Ectodermal cell (in vitro differentiated cells): ENCODE results near the gene CEP55.
A peak's percentile ranks its signal among the peaks of the same experiment; 100 is the strongest.

Experiments
- H3K27ac ChIP-seq: 2 replicates; pipeline ENCODE4 v1.7.0; 2013; ENCODE audit warnings: mild to moderate bottlenecking, low read depth, low read length; ENCODE audit not compliant: insufficient read depth, poor library complexity, severe bottlenecking
- H3K27me3 ChIP-seq: 2 replicates; pipeline ENCODE4 v1.7.0; 2013; ENCODE audit warnings: mild to moderate bottlenecking, low read length; ENCODE audit not compliant: insufficient read depth, control insufficient read depth, poor library complexity, severe bottlenecking
- H3K36me3 ChIP-seq: one replicate; pipeline ENCODE4 v1.7.0; 2013; ENCODE audit warnings: low read length; ENCODE audit not compliant: control insufficient read depth, insufficient read depth
- H3K4me1 ChIP-seq: one replicate; pipeline ENCODE4 v1.7.0; 2013; ENCODE audit warnings: low read length; ENCODE audit not compliant: control insufficient read depth, insufficient read depth
- H3K4me3 ChIP-seq: 2 replicates; pipeline ENCODE4 v1.7.0; 2013; ENCODE audit warnings: low read depth, low read length, control low read depth; ENCODE audit not compliant: insufficient read depth
- H3K9me3 ChIP-seq: 2 replicates; pipeline ENCODE4 v1.7.0; 2013; ENCODE audit warnings: mild to moderate bottlenecking, low read length, moderate library complexity; ENCODE audit not compliant: control insufficient read depth
- WGBS, 2 experiments: methylation state at CpG; one replicate each; pipeline ENCODE4 v1.1.7; 2013; ENCODE audit warnings: missing lambda C conversion rate in 2 of 2; 5-methylcytosine and 5-hydroxymethylcytosine counted together

The CEP55 gene

DNA sequence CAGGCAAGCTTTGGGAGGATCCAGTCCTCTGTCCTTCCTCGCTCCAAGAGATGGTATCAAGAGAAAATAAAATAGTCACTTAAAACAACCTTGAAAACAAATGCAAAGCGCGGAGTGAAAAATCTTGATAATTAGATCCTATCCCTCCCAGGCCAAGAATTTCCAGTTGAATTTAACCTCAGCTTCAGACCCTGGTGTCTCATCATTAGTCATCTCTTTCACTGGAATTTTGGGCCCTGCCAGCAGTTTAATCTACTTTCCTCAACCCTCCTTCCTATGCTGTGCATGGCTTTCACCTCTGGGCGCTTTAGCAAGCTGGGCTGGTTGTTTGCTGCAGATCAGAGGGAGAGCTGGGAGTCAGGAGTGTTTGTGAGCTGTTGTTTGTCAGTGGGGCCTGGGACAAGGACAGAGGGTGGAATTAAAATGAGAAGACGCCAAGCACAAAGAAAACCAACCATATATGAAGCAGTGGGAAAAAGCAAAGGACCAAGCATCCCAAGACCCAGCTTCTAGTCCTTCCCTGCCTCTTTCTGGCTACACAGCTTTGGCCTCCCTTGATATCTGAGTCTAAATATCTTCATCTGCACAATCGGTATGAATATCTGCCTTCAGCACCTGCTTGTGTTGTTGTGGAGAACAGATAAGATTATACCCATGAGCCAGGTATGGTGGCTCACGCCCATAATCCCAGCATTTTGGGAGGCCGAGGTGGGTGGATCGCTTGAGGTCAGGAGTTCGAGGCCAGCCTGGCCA is 27.8 kb upstream of the CEP55 start:
- no peaks in the 10 kb centered on the region for H3K9me3 ChIP-seq
- no peaks in the 10 kb centered on the region for H3K27me3 ChIP-seq
- H3K36me3 ChIP-seq, result no peaks in the 10 kb centered on the region
- no peak overlapping the region for H3K4me3 ChIP-seq
- peak overlapping the region; percentile 40 for H3K27ac ChIP-seq
- whole genome bisulfite sequencing, 2 experiments, result 88 to 89% methylated on average over 10 of the region's 10 CpGs
- H3K4me1 ChIP-seq, result no peaks in the 10 kb centered on the region

GRCh38 chr10:93469454-93469853 is 27.0 kb upstream of the CEP55 start:
- Histone ChIP-seq H3K4me3 (no peak overlapping the region), H3K27me3 (no peaks in the 10 kb centered on the region), H3K27ac (no peak overlapping the region), H3K36me3 (no peaks in the 10 kb centered on the region), H3K4me1 (no peaks in the 10 kb centered on the region), H3K9me3 (no peaks in the 10 kb centered on the region)
- 96 to 97% methylated on average over 3 of the region's 3 CpGs for WGBS, 2 experiments

GRCh38 chr10:93471110-93471651 is 25.2 kb upstream of the CEP55 start:
- no peaks in the 10 kb centered on the region for H3K36me3 ChIP-seq
- H3K4me1 ChIP-seq, result no peaks in the 10 kb centered on the region
- whole genome bisulfite sequencing, 2 experiments, result 72 to 83% methylated on average over 5 of the region's 5 CpGs
- H3K4me3 ChIP-seq, result no peak overlapping the region
- no peaks in the 10 kb centered on the region for H3K27me3 ChIP-seq
- no peak overlapping the region for H3K27ac ChIP-seq
- H3K9me3 ChIP-seq, result no peaks in the 10 kb centered on the region

GRCh38 chr10:93473161-93473560 is 23.3 kb upstream of the CEP55 start:
- Histone ChIP-seq H3K27ac (no peak overlapping the region), H3K9me3 (no peaks in the 10 kb centered on the region), H3K36me3 (no peaks in the 10 kb centered on the region), H3K4me1 (no peaks in the 10 kb centered on the region), H3K4me3 (no peak overlapping the region), H3K27me3 (no peaks in the 10 kb centered on the region)
- 89 to 94% methylated on average over 2 of the region's 2 CpGs for WGBS, 2 experiments

- Histone ChIP-seq H3K4me3 (no peak overlapping the region), H3K9me3 (no peaks in the 10 kb centered on the region), H3K36me3 (no peaks in the 10 kb centered on the region), H3K4me1 (no peaks in the 10 kb centered on the region), H3K27ac (no peak overlapping the region), H3K27me3 (no peaks in the 10 kb centered on the region)
- WGBS, 2 experiments, result 76 to 78% methylated on average over 7 of the region's 7 CpGs
Observed at GRCh38 chr10:93473804-93474472, 22.5 kb upstream of the CEP55 start.

DNA sequence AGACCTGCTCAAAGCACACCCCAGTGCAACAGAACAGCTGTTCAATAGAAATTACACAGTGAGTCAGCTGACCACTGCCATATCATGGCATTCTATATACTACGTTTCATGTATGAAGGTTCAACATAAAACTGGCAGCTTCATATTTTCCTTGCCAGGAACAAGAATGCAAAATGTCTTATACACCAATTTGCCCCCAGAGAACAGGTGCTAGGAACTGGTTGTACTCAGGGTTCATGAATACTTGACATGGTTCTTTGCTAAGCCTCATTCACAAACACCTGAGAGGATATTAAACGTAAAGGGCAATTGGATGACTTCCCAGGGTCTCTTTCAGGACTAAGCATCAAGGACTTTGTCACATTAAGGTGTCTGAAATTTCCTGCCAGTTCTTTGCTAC is 21.2 kb upstream of the CEP55 start:
- Histone ChIP-seq H3K4me3 (no peak overlapping the region), H3K27me3 (no peaks in the 10 kb centered on the region), H3K9me3 (no peaks in the 10 kb centered on the region), H3K27ac (no peak overlapping the region), H3K36me3 (no peaks in the 10 kb centered on the region), H3K4me1 (no peaks in the 10 kb centered on the region)
- 96 to 97% methylated on average over 2 of the region's 2 CpGs for WGBS, 2 experiments

DNA sequence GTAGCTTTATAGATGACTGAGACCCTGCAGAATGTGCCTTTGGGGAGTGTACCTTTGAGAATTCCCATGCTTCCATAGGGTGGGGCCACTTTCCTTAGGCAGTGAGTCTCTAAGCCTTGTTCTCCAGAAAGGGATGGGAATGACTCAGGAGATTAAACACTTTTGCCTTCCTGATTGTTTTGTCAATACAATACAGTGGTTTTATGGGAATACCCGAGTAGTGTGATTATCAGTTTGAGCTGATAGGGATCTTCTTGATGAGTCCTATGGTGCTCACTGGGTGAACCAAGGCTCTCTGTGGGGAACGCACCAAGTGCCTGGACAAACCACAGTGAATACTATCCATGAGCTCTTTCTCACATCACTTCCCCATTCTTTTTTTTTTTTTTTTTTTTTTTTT is 20.5 kb upstream of the CEP55 start:
- H3K4me1 ChIP-seq, result no peaks in the 10 kb centered on the region
- no peaks in the 10 kb centered on the region for H3K36me3 ChIP-seq
- 61 to 100% methylated on average over 1 to 2 of the region's 2 CpGs for WGBS, 2 experiments
- H3K4me3 ChIP-seq, result no peak overlapping the region
- H3K9me3 ChIP-seq, result no peaks in the 10 kb centered on the region
- no peaks in the 10 kb centered on the region for H3K27me3 ChIP-seq
- H3K27ac ChIP-seq, result no peak overlapping the region

DNA sequence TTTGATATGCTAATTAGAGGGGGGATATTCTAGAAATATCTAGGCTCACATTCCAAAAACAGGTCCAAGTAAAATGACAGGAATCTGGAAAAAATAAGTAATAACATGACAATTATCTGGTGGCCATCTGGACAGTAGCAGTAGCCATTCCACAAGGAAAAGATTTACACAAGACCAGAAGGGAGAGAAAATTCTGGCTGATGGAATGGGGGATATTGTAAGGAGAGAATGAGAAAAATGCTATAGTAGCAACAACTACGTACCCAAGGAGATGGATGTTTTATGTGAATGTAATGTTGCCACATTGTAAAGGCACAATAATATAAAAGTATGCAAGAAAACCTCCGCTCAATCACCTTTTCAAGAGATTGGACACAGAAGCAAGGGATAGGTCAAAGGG is 19.7 kb upstream of the CEP55 start:
- Histone ChIP-seq H3K9me3 (no peaks in the 10 kb centered on the region), H3K36me3 (no peaks in the 10 kb centered on the region), H3K27me3 (peaks cover 7% of the 10 kb centered on the region), H3K27ac (no peak overlapping the region), H3K4me1 (no peaks in the 10 kb centered on the region), H3K4me3 (no peak overlapping the region)
- 93 to 96% methylated on average over 2 of the region's 2 CpGs for WGBS, 2 experiments

GRCh38 chr10:93478873-93479272 is 17.5 kb upstream of the CEP55 start:
- Histone ChIP-seq H3K27me3 (peaks cover 11% of the 10 kb centered on the region), H3K4me1 (no peaks in the 10 kb centered on the region), H3K27ac (no peak overlapping the region), H3K36me3 (no peaks in the 10 kb centered on the region), H3K9me3 (no peaks in the 10 kb centered on the region), H3K4me3 (no peak overlapping the region)
- 72 to 74% methylated on average over 6 of the region's 6 CpGs for WGBS, 2 experiments

DNA sequence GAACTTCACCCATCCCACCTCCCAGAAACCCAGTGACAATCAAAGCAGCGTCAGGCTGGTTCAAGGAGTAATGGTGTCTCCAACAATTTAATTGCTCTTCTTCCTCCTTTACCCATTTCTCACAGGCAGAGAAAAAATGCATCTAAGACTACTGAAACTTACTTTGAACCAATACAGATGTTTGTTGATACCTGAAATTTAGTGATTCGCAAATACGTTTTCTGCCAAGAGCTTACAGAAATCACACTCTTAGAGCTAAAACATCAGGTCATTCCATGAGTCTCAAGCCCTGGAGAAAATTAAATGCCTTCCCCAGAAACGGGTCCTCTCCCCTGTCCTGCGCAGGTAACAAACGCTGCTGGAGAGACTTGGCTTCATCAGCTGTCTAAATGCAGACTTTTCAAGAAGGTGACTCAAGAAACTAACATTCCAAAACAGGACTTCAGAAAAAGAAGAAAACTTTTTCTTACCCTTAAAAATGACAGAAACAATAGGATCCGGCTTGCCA is 14.7 kb upstream of the CEP55 start:
- H3K36me3 ChIP-seq, result no peaks in the 10 kb centered on the region
- H3K4me3 ChIP-seq, result peak overlapping the region; percentile 55
- peaks cover 11% of the 10 kb centered on the region for H3K27me3 ChIP-seq
- H3K9me3 ChIP-seq, result no peaks in the 10 kb centered on the region
- H3K27ac ChIP-seq, result no peak overlapping the region
- WGBS, 2 experiments, result 42 to 44% methylated on average over 7 of the region's 7 CpGs
- no peaks in the 10 kb centered on the region for H3K4me1 ChIP-seq
